ENCODE results near the gene GATD1. TPM values are rescaled to one million over a fixed set of nuclear protein-coding genes. Genes with fewer than 3 reads are reported as not detected.

Gene GATD1
- total RNA-seq, 1 experiment from 2014 or later, result 88.7 TPM

DNA sequence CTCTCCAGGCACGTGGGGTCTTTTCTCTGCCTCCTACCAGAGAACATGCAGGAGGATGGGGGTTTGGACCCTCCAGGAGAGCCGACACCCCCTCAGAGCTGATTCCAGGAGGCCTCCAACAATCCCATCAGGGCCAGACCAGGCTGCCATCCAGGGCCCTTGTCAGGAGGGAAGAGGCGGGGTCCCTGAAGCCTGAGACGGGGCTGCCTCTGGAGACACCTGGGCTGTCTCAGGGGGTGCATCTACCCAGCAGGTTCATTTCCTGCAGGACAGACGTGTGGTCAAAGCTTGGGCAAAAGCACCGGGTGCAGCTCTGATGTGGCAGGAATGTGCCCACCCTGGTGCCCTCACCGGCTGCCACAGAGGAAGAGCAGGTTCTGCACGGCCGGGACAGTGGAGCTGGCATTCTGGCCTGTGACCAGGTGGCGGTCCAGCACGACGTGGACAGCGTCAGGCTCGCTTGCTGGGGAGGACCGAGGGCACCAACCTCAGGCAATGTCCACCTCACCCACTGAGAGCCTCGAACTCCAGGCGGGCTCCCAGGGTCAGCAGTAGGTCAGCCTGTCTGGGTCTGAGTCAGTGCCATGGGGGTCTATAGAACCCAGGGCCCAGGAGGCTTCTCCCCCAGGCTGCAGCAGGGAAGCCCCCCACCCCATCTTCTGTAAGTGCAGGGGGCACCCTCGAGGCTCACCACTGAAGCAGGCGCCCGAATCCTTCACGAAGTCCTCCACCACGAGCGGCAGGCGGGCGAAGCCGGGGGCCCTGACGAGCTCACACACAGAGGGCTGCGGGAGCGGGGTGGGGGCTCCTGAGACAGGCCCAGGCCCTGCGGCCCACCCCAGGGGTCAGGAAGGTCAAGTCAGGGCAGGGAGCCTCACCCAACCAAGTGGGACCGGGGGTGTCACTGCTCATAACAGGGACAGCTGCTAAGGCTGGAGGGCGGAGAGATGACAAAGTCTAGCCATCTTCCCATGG lies 6.4 kb downstream of the GATD1 start:
- RAD21 ChIA-PET (ENCODE audit: low non-redundant PET in 1 of 2, low total read pairs in 2 of 2, uncharacterized antibody in 2 of 2, unreplicated experiment in 2 of 2), result no interaction called here
- no peak overlapping the region for H3K9ac ChIP-seq (ENCODE audit: low read length)
- no peaks in the 10 kb centered on the region for H3K27me3 ChIP-seq (ENCODE audit: insufficient read depth, low read length)
- intact Hi-C loops (cut with micrococcal nuclease), result no loop called here
- no TSS peak for BruUV-seq (replicated peaks)
- no peaks in the 10 kb centered on the region for H4K20me1 ChIP-seq (ENCODE audit: insufficient read depth)
- ATAC-seq (no peak), DNase-seq (ENCODE audit: low read depth, low spot score) (no peak)
- POLR2A ChIA-PET, result no interaction called here
- peaks cover 24 to 57% of the 10 kb centered on the region in 2 experiments for H3K36me3 ChIP-seq (ENCODE audit: control insufficient read depth in 1 of 2, insufficient read depth in 2 of 2, low read length in 2 of 2)
- CTCF ChIA-PET, result no interaction called here
- no peak overlapping the region for H3K4me2 ChIP-seq (ENCODE audit: low read length)
- no peaks in the 10 kb centered on the region for H3K9me3 ChIP-seq (ENCODE audit: control insufficient read depth in 1 of 2, insufficient read depth in 1 of 2, low read depth in 1 of 2, low read length in 2 of 2)
- TF ChIP-seq SRF (IDR thresholded peaks at IDR 0.05; ENCODE audit: low read depth), result no peak
- no peak for TF ChIP-seq FOSL1 (IDR thresholded peaks at IDR 0.05; ENCODE audit: low read depth)
- TF ChIP-seq RAD21 (IDR thresholded peaks at IDR 0.05; ENCODE audit: low read depth), result no peak
- TF ChIP-seq, protein P1, sequence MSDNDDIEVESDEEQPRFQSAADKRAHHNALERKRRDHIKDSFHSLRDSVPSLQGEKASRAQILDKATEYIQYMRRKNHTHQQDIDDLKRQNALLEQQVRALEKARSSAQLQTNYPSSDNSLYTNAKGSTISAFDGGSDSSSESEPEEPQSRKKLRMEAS (IDR thresholded peaks at IDR 0.05), result no peak
- no peak for TF ChIP-seq REST (IDR thresholded peaks at IDR 0.05; ENCODE audit: low read depth)
- TF ChIP-seq ZBTB33 (IDR thresholded peaks at IDR 0.05; ENCODE audit: extremely low read depth, insufficient replicate concordance, low read length), result no peak
- TF ChIP-seq ATF3 (IDR thresholded peaks at IDR 0.05), result no peak
- no peak for TF ChIP-seq ELF1 (IDR thresholded peaks at IDR 0.05; ENCODE audit: borderline replicate concordance, low read depth)
- no peak for TF ChIP-seq EZH2phosphoT487 (IDR thresholded peaks at IDR 0.05; ENCODE audit: borderline replicate concordance)
- TF ChIP-seq YY1 (IDR thresholded peaks at IDR 0.05; ENCODE audit: extremely low read depth, insufficient replicate concordance, low read depth, low read length), result no peak
- TF ChIP-seq ZFX (IDR thresholded peaks at IDR 0.05), result no peak
- TF ChIP-seq JUND (IDR thresholded peaks at IDR 0.05), result no peak
- TF ChIP-seq CEBPB (IDR thresholded peaks at IDR 0.05; ENCODE audit: low read depth), result no peak
- TF ChIP-seq POLR2AphosphoS5 (IDR thresholded peaks at IDR 0.05; ENCODE audit: low read depth, low read length), result no peak
- no peak for TF ChIP-seq SIN3A (IDR thresholded peaks at IDR 0.05; ENCODE audit: low read depth)
- TF ChIP-seq EGR1 (IDR thresholded peaks at IDR 0.05; ENCODE audit: low read depth), result no peak
- no peak for TF ChIP-seq TCF7L2 (IDR thresholded peaks at IDR 0.05; ENCODE audit: borderline replicate concordance, extremely low read depth, insufficient read depth, insufficient read length)
- TF ChIP-seq POLR2A (IDR thresholded peaks at IDR 0.05; ENCODE audit: borderline replicate concordance, extremely low read depth, insufficient read depth, insufficient read length), result no peak
- no peak for TF ChIP-seq EZH2 (IDR thresholded peaks at IDR 0.05)
- peaks cover 52% of the 10 kb centered on the region for H3K79me2 ChIP-seq (ENCODE audit: insufficient read depth, low read length)
- H2AFZ ChIP-seq (ENCODE audit: low read depth, low read length, poor library complexity, severe bottlenecking), result no peak overlapping the region
- H3K4me3 ChIP-seq (replicated peaks in 1 of 2; ENCODE audit: low read depth in 1 of 2, low read length in 2 of 2), result no peak overlapping the region
- H3K9me2 ChIP-seq (ENCODE audit: insufficient read depth), result no peaks in the 10 kb centered on the region
- peak overlapping the region; percentile 18; the same call in 1 of the 2 replicates for H3K27ac ChIP-seq (ENCODE audit: low read depth, low read length)
- peaks cover 8 to 19% of the 10 kb centered on the region in 2 experiments for H3K4me1 ChIP-seq (ENCODE audit: control insufficient read depth in 1 of 2, insufficient read depth in 2 of 2, low read length in 2 of 2)
